HG02798 (cell line): ENCODE data around the gene DSTYK.

ENCODE experiments used
- ATAC-seq: cut with Tn5 transposase; IDR thresholded peaks from one replicate; pipeline ENCODE4 v1.9.1; 2021; ENCODE audit warnings: mild to moderate bottlenecking; ENCODE audit not compliant: unreplicated experiment, poor library complexity

The DSTYK gene

GRCh38 chr1:205211169-205211838 is at the start of gene DSTYK:
Gene DSTYK, minus strand, starts transcription at chr1:205211702. Its CDS starts 167 bp downstream, at chr1:205211535.
- ATAC-seq: peak; percentile 88

GRCh38 chr1:205259998-205260397 is 48.5 kb upstream of the DSTYK start:
- no peak for ATAC-seq

DNA sequence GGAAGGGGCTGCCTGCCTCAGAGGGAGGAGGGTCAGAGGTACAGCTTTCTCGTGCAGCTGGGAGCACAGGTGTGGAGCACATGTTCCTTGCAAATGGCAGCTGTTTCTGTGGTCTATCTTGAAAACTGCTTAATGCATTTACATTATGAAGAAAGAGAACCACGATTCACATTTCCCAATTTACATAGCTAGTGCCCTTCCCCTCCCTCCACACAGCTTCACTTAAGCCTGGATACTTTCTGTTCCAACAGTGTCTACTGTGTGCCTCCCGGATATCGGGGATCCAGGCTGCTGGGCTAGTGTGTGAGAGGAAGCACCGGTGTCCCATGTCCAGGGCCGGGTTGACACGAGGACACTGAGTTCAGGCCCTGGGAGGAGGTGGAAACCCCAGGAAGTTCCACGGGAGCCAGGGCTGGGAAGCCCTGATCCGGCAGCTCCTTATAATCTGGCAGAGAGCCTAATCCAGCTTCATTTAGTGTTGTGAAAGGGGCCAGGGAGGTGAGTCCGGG is 47.9 kb upstream of the DSTYK start:
- ATAC-seq: no peak

GRCh38 chr1:205258719-205259118 is 47.2 kb upstream of the DSTYK start:
- ATAC-seq: no peak

GRCh38 chr1:205258261-205258691 is 46.8 kb upstream of the DSTYK start:
- ATAC-seq: no peak

DNA sequence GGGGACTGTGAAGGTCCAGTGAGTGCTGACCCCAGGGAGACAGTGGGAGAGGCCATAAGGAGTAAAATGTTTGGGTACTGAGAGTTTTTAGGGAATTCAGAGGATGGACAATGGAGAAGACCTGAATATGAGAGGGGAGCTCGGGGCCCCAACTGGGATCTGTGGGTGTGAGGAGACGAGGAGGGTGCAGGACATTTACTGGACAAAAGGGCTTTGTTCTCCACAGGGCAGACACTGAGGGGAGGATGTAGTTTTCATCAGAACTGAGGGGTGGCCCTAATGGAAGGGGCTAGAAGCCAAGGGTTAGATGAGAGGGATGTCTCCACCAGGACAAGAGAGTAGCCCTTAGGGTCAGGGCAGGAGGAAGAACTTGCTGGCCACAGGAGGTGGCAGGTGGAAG is 46.2 kb upstream of the DSTYK start:
- ATAC-seq: no peak

DNA sequence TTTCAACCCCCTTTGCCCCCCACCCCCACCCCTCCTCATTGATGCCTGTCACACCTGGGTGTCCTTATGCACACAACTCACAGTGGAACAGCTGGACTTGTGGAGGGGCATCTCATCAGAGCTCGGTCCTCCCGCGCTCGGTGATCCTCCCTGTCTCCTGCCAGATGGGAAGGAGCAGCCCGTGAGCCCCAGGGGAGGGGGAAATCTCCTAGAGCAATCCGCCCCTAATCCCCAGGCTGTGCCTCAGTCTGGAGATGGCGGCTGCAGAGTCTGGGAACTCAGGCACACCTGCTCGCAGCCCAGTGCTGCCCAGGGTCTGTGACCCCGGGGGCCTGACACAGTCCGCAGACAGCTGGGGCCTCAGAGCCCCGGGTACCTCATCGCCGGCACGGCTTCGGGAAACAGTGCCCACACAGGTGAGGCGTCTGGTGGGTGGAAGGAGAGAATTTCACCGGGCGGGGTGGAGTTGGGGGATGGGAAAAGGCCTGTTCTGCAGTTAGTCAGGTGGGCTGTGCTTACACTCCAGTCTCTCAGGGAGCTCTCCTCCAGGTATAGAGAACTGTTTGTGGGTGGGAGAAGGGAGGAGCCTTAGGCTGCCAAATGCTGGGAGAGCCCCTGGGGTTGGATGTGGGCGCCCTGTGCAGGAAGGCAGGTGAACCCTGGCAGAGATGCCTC is 45.6 kb upstream of the DSTYK start:
- no peak for ATAC-seq

GRCh38 chr1:205255941-205256780 is 44.7 kb upstream of the DSTYK start:
- peak; percentile 65 for ATAC-seq

DNA sequence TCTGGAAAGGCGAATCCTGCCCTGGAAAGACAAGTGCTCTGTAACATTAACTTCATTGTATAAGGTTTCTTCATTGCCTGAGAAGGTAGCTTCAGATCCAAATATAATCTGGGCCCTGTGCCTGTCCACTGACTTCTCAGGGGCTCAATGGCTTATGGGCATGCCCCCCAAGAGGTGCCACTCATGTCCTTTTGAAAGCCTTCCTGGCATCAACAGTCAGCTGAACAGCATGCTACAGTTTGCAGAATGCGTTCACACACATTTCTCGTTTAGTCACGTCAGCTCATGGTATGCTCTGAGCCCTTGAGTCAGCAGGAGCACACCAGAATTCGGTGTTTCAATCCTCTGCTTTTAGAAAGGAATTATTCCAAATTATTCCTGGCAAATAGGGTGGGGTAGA is 40.1 kb upstream of the DSTYK start:
- ATAC-seq: no peak

DNA sequence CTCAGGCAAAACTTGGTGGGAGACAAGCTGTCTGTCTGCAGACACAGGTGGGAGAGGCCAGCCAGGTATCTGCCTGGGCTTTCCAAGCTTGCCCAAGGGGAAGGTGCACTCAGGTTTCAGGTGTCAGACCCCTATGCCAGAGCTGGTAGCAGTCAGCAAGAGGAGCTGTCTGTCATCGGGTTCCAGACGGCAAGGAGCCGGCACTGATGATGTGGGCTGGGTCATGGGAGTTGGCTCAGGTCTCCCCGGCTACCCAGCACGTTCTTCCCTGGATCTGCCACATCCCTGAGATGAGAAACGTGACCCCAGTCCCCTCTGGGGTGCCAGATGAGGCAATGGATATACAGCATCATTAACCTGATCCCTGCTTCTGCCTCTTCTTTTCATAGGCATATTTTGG is 39.2 kb upstream of the DSTYK start:
- ATAC-seq: no peak

- no peak for ATAC-seq
Measured at GRCh38 chr1:205249651-205250050, 38.1 kb upstream of the DSTYK start.

DNA sequence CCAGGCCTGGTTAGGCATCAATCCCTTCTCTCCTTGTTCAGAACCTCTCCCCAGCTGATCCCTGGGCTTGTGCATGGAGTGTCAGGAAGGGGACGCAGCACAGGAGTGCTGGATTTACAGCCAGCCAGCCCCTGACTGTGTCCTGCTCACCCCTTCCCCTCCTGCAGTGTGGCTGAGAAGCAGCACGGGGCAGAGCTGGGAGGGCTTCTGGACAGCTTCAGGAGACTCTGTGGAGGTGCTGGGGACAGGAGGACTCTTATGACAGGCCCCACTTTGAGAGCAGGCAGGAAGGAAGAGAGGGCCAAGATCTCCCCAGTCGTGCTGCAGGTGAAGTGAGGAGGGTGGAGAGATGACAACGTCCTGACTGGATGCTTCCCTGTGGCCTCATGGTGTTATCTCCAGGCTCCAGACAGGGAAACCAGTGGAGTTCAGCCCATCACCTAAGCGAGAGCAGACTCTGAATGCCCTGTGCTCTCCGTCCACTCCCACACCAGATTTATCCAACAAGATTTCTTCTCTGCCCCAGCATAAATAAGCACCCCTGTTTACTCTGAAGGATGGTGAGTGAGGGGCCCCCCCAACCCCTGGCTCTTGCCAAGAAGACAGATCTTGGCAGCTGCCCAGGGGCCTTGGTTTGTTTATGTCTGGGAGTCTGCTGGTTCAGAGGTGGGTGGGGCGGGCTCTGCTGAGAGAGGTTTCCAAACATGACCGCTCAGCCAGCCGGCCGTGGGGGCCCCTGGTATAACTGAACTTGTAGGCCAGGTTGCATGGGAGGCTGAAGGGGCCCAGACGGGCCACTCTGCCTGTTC is 37.5 kb upstream of the DSTYK start:
- ATAC-seq: no peak

GRCh38 chr1:205247130-205247921 is 35.8 kb upstream of the DSTYK start:
- no peak for ATAC-seq

GRCh38 chr1:205246351-205247119 is 35.0 kb upstream of the DSTYK start:
- no peak for ATAC-seq

- no peak for ATAC-seq
Measured at GRCh38 chr1:205245096-205245495, 33.6 kb upstream of the DSTYK start.

DNA sequence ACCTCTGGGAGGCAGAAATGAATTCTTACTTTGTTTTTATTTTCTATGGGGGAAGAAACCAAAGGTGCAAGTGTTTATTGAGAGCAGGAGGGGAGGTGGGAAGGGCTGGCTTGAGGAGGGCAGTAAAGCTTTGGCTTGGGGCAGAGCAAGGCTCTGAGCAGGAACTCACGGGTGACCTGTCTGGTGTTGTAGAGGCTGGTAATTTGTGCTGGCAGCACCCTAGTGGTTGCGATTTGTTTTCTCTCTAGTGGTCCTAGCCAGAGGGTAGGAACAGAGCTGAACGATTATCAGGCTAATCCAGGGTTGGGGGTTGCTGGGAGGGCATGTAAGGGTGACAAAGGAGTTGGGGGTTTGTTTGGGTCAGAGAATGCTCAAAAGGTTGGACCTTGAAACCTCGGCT is 32.9 kb upstream of the DSTYK start:
- no peak for ATAC-seq

- no peak for ATAC-seq
Measured at GRCh38 chr1:205243350-205244191, 32.1 kb upstream of the DSTYK start.
